HG03039 (cell line): ENCODE data around the gene GSG1L2.

Experiments
- ATAC-seq: cut with Tn5 transposase; IDR thresholded peaks from one replicate; pipeline ENCODE4 v1.9.1; 2021; ENCODE audit warnings: mild to moderate bottlenecking, moderate library complexity; ENCODE audit not compliant: unreplicated experiment

Gene GSG1L2

GRCh38 chr17:9825641-9826150, 3.8 kb upstream of the GSG1L2 start, which contains the start of gene GLP2R:
Gene GLP2R (plus strand): TSS chr17:9825924. CDS start chr17:9826064, 140 bp downstream.
- ATAC-seq, result no peak

DNA sequence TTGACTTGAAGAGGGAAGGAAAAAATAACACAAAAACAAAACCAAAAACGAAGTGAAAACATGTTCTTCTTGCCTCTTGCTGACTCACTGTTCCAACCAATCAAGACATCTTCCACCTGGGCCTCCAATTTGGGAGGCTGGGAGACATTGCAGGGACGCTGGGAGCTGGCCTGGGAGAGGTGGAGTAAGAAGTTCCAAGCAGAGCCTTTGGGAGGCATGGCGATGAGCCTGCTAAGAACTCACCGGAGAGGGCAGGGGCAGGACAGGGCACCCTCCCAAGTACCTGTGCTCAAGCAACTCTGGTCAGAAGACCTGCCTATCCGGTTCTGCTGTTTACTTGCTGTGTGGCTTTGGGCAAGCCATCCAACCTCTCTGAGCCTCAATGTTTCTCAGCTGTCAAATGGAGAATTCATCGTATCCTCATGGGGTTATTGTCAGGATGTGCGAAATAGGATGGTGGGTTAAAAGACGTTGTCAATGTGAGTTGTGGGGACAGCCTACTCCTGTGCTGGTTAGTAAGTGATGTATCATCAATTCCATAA, 3.0 kb upstream of the GSG1L2 start:
- no peak for ATAC-seq

DNA sequence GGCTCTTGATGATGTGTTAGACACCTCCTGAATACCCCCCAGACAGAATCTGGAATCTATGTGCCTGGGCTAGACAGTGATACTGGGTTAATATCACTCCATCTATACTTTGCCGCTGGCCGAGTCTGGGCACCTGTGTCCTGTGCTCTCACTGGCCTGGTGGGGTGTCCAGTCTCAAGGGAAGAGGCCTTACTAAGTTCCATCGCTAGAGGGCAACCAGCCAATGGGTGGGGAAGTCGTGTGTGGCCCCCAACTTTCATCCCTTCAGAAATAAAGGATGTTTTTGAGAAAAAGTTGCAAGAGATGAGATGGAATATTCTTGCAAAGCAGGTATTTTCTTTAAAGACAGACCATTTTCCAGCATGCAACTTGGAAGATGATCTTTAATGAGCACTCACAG, 2.2 kb upstream of the GSG1L2 start:
- ATAC-seq, result no peak

- ATAC-seq, result no peak
Measured at GRCh38 chr17:9820448-9820847, 1.4 kb downstream of the GSG1L2 start.

DNA sequence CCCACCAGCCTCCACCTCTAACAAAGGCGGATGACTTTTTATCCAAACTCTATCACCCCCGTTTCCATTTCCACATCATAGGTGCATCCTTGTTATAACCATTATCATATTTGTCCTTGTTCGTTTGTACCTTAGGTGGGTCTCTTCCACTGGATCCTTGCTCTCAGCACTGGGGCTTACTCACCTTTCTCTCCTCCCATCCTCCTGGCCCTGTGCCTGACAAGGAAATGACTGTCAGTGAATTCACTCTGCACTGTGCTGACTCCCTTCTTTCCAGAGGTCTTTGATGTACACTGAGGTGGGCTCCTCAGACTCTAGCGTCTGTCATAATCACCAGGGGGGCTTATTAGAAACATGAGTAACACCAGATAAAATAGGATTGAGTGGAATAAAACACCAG, 3.1 kb downstream of the GSG1L2 start:
- no peak for ATAC-seq

DNA sequence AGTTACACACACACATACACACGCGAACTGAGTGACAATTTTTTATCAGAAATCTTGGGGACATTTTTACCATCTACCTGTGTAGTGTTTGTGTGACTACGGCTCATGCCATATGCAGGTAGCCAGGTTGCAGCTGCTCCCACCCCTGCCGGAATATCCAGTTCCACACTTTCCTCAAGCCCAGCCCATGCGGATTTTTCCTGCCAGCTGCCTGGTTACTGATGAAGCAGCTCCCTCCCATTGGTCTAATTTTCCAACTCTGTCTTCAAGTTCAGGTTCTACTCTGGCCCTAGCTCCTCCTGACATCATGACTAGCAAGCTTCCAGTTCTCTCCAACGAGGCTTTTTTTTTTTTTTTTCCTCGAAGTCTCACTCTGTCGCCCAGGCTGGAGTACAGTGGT, 4.8 kb downstream of the GSG1L2 start:
- ATAC-seq, result no peak

DNA sequence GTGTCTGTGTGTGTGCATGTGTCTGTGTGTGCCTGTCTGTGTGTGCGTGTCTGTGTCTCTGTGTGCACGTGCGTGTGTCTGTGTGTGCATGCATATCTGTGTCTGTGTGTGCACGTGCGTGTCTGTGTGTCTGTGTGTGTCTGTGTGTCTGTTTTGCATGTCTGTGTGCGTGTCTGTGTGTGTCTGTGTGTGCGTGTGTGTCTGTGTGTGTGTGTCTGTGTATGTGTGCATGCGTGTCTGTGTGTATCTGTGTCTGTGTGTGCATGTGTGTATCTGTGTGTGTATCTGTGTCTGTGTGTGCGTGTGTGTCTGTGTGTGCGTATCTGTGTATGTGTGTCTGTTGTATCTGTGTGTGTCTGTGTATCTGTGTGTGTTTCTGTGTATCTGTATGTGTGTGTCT, 5.4 kb downstream of the GSG1L2 start:
- ATAC-seq, result no peak

- ATAC-seq, result no peak
Measured at GRCh38 chr17:9814337-9814945, 7.4 kb downstream of the GSG1L2 start.

GRCh38 chr17:9813166-9813565, 8.7 kb downstream of the GSG1L2 start:
- ATAC-seq, result no peak

DNA sequence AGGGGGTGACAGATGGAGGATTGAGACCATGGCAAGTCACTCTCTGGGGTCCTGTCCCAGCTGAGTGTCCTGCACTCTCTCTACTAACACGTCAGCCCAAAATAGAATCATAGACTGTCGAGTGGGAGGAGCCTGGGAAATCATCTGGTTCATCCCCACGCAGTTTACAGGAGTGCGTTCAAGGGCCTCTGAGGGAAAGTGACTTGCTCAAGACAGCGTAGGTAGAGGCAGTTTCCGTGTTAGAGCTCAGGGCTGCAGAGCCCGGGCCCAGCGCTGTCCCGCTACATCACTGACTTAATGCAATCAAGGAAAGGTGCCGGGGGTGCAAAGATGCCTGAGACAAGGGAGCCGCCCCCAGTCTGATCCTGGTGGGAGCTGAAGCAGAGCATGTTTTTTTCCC, 10.3 kb downstream of the GSG1L2 start:
- ATAC-seq, result no peak

GRCh38 chr17:9811086-9811485, 10.8 kb downstream of the GSG1L2 start:
- no peak for ATAC-seq

DNA sequence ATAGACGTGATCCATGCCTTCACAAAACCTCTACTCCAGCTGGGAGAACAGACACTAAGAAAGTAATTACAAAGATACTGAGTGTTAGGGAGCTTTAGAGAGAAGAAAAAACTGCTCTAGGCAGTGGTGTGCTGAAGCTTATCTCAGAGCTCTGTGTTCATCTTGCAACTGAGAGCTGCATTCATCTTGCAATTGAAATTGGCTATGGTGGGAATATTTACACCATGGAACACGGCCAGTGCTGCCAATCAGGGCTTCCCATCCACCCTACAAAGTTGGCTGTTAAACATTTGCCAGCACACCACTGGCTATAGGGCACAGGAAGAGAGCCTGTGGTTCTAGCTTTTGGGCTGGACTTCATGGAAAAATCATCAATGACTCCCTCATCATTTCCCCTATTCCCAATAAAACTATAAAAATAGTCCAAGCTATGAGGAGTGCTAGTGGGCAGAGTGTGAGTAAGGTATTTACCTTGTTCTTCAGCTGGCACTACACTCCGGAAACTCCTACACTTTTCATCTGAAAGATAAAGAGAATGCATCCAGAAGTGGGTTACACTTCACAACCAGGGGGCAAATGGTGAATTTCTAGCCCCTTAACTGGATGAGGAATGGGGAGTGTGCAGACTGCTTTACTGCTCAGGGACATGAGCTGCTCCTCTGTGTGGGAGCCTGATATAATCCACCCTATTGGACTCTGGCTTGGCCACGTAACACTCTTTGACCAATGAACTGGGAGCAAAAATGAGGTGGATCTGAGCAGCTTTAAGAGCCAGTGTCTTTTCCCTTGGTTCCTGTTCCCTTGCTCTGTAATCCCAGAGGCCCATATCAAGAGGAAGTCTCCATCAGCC, 11.6 kb downstream of the GSG1L2 start:
- ATAC-seq, result no peak

GRCh38 chr17:9809409-9809808, 12.5 kb downstream of the GSG1L2 start:
- no peak for ATAC-seq

GRCh38 chr17:9806699-9807098, 15.2 kb downstream of the GSG1L2 start:
- no peak for ATAC-seq

GRCh38 chr17:9805769-9806168, 16.1 kb downstream of the GSG1L2 start:
- ATAC-seq, result no peak

DNA sequence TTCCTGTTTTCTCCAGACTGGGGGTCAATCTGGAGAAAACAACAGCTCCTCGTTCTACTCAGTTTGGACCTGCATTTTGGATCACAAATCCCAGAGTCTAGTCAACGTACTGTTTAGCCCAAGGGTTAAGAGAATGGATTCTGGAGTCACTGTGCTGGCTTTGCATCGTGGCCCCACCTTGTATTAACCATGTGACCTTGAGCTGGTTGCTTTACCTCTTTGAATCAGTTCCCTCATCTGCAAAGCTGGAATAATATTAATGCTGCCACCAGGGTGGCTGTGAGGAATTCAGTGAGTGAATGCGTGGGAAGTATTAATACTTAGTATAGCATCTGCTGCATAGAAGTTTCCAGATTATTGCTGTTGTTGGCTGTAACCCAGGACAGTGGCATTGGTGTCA, 19.2 kb downstream of the GSG1L2 start:
- ATAC-seq, result no peak

- ATAC-seq, result no peak
Measured at GRCh38 chr17:9802294-9802693, 19.6 kb downstream of the GSG1L2 start.

DNA sequence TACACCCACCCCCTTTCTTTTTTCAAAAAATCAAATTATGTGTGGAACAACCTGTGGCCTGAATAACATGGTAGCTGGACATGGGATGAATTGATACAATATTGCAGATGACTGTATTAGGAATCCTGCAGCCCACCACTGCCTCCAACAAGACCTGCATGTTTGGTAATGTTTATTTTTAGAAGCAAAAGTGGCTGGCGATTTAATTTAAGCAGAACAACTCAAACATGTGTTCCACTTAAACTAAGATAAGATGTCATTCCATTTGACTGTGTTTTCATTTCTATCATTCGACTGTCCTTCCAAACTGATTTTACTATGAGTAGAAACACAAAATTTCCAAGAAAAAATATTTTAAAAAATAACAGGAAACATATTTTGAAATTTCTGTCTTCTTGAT, 20.4 kb downstream of the GSG1L2 start:
- ATAC-seq, result no peak

DNA sequence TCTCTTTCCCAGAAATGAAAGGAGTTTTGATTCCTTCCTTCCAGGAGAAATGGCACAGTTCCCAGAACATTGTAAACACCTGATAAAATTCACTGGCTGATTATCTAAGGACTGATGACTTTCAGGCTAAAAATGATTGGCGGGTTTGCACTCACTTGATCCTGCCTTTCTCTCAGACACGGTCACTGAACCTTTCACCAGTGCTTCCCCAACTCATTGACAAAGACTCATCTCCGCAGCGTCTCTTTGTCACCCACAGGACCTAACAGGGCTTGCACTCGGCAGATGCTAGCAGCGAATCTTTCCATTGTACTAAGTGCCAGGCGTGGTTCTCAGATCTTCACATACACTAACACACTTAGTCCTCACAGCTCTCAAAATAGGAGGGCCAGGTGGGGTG, 23.2 kb downstream of the GSG1L2 start:
- no peak for ATAC-seq

DNA sequence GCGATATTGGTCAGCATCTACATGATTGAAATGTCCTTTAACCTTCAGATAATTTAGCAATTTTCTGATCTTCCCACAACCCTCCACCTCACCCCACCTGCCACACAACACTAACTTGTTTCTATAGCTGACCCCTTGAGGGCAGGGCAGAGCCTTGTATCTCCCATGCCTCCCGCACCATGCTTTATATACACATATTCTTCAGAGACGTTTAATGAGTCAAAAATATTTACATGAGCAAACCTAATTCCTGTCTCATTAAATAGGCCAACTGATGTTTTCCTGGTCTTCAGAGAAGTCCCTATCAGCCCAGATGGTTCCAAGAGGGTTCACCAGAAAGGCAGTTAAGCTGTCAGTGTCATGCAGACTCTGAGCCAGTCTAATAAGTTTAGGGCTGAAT, 23.9 kb downstream of the GSG1L2 start:
- no peak for ATAC-seq

GRCh38 chr17:9792181-9792840, 29.6 kb downstream of the GSG1L2 start:
- ATAC-seq, result no peak
